Measurements from ENCODE around the gene ACOT8.
"Not testable (repeated sequence)": the region's sequence is repeated elsewhere in the genome, so short reads cannot be mapped to it uniquely, and the experiment has no call there.

ACOT8 gene

DNA sequence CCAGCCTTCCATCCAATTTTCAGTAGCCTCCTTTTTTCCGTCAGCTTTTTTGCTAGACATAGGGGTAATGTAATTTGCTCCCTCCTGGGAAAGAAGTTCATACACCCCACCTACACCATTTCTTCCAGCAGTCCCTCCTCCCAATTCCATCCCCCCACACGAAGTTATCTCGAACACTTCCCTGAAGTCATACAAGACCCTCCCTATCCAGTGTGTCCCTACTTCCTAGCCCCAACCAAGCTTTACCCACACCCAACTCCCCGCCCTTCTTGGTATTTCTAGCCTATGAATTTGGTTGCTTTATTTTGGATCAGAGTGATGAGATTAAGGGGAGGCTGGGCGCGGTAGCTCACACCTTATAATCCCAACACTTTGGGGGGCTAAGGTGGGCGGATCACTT is 43.7 kb downstream of the ACOT8 start:
- in situ Hi-C loops (cut with HindIII; ENCODE audit: low pct_ligation_motif_present, low pct_unique_long_range_greater_than_20kb, low sequenced_read_pairs): no loop called here

DNA sequence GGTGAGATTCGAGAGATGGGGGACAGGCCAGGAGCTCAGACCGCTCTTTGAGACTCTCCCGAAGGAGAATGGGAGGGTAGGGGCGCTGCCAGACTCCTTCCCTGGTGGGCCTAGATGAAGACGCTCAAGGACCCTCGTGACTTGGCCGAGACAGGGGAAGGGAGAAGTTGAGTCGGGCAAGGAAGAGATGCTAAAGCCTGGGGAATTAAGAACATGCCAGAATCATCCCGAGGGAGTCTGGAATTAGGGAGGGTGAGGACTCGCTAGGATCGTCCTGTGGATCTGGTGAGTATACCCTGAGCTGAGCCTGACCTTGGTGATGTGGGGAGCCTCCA is 44.2 kb downstream of the ACOT8 start:
- DNase-seq: no peak
- in situ Hi-C loops (cut with HindIII; ENCODE audit: low pct_ligation_motif_present, low pct_unique_long_range_greater_than_20kb, low sequenced_read_pairs): no loop called here

More for the DNA sequence above, 43.7 kb downstream of the ACOT8 start:
- DNase-seq: no peak

DNA sequence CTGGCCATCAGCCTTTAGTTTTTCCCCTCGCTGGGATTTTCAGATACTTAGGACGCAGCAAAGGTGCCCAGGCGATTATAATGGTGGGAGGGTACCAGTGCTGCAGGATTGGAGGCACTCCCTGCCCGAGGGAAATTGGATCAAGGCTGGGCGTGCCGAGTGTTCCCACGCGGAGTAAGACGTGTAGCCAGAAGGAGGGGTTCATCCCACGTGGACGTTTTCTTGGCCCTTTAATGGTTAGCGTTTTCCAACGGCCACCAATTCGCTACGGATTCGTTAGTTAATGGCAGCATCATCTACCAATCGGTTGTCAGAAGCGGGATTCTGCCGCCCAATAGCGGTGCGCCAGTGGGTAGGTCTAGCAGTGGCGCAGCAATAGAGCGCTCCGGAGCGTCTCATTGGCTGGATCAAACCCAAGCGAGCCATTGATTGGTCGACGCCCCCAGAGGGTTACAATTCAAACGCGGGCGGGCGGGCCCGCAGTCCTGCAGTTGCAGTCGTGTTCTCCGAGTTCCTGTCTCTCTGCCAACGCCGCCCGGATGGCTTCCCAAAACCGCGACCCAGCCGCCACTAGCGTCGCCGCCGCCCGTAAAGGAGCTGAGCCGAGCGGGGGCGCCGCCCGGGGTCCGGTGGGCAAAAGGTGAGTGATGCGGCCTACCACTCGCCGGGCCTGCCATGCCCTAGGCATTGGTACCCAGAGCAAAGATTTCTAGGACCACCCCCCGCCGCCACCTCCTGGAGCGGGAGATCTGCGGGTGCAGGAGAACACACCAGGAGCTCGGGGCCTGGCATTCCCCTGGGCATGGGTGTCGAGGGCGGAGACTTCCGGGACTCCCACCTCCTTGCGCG is 44.8 kb downstream of the ACOT8 start, which contains the start of gene UBE2C:
Gene UBE2C (plus strand): TSS at position 488 of the 849 bp plus-strand sequence. CDS start 52 bp downstream, at position 540.
- in situ Hi-C loops (cut with HindIII; ENCODE audit: low pct_ligation_motif_present, low pct_unique_long_range_greater_than_20kb, low sequenced_read_pairs): no loop called here
- DNase-seq: peak; percentile 99

DNA sequence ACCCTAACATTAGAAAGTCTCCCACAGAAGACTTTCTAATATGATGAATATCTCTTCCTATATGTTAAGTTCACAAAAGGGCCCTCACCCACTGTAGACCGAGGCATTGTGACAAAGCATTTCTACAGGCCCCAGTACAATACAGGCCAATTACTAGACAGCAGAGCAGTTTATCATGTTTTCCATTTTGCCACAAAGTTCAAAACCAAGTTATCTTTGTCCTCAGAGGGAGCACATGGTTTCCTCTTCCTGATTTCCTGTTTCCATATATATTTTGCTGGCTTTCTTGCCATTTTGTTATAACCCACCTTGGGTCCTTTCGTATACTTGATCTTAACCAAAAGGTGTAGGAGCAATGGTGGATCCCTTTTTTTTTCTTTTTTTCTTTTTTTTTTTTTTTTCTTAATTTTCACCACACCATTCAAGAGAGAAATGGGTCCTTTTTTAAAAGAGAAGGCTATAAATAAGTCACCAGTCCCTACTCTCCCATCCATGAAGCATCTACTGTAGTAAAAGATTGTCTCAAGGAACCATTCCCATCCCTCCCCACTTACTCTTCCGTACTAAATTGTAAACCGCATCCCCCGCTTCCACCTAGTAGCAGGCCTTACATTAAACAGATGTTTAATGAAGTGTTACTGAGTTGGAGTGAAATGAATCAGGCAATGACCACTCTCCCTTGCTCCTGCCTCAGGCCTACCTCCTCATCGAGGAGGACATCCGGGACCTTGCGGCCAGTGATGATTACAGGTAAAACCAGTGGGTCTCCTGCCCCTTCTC is 46.8 kb downstream of the ACOT8 start:
- in situ Hi-C loops (cut with HindIII; ENCODE audit: low pct_ligation_motif_present, low pct_unique_long_range_greater_than_20kb, low sequenced_read_pairs): no loop called here
- DNase-seq: no peak

DNA sequence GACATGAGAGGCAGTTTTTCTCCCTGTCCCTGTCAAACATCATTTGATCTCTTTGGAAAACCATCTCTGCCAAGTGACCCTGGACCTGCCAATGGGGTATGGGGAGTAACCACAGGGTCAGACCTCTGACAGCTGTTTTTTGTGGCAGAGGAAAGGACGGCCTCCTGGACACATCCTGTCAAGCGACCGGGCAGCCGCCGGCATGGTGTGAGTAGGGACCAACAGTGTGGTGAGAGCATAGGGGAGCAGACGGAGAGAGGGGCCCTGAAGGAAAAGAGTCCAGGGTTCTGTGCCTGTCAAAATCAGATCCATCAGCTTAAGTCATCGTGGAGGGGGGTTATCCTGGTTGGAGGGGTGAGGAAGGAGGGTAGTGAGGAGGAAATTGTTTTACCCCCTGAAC is 55.3 kb downstream of the ACOT8 start:
- DNase-seq: no peak
- in situ Hi-C loops (cut with HindIII; ENCODE audit: low pct_ligation_motif_present, low pct_unique_long_range_greater_than_20kb, low sequenced_read_pairs): no loop called here

DNA sequence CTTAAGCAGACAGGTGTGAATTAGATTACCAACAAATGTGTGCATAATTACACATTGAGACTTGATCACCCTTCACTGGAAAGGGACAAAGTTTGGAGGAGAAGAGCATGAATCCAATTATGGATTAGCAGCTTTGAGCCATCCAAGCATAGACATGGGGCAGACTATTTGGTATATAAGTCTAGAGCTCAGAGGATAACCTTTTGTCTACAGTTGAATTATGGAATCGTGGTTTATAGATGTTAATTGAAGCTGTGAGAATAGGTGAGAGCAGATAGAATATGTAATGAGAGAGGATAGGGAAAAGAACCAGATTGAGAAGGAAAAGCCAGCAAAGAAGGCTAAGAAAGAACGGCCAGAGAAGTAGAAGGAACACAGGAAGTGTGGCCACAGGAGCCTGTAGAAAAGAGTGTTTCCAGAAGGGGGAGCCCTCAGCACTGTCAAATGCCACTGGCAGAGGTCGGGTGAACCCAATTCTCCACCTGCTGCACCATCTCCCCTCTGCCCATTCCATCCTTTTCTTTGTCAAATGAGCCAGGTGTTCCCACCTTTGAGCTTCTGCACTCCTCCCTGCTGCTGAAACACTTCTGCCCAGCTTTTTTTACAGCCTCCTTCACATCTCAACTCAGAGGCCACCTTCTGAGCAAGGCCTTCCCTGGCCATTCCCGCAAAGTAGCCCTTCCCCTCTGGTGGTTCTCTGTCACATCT is 58.1 kb downstream of the ACOT8 start:
- peak; percentile 54 for DNase-seq
- in situ Hi-C loops (cut with HindIII; ENCODE audit: low pct_ligation_motif_present, low pct_unique_long_range_greater_than_20kb, low sequenced_read_pairs): no loop called here

DNA sequence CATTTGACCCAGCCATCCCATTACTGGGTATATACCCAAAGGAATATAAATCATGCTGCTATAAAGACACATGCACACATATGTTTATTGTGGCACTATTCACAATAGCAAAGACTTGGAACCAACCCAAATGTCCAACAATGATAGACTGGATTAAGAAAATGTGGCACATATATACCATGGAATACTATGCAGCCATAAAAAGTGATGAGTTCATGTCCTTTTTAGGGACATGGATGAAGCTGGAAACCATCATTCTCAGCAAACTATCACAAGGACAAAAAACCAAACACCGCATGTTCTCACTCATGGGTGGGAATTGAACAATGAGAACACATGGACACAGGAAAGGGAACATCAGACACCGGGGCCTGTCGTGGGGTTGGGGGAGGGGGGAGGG is 59.2 kb downstream of the ACOT8 start:
- in situ Hi-C loops (cut with HindIII; ENCODE audit: low pct_ligation_motif_present, low pct_unique_long_range_greater_than_20kb, low sequenced_read_pairs): not testable (repeated sequence)

DNA sequence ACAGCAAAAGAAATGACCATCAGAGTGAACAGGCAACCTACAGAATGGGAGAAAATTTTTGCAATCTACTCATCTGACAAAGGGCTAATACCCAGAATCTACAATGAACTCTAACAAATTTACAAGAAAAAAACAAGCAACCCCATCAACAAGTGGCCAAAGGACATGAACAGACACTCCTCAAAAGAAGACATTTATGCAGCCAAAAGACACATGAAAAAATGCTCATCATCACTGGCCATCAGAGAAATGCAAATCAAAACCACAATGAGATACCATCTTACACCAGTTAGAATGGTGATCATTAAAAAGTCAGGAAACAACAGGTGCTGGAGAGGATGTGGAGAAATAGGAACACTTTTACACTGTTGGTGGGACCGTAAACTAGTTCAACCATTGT is 59.7 kb downstream of the ACOT8 start:
- DNase-seq; in situ Hi-C loops (cut with HindIII; ENCODE audit: low pct_ligation_motif_present, low pct_unique_long_range_greater_than_20kb, low sequenced_read_pairs): not testable (repeated sequence)

More for the DNA sequence above, 59.2 kb downstream of the ACOT8 start:
- not testable (repeated sequence) for DNase-seq

DNA sequence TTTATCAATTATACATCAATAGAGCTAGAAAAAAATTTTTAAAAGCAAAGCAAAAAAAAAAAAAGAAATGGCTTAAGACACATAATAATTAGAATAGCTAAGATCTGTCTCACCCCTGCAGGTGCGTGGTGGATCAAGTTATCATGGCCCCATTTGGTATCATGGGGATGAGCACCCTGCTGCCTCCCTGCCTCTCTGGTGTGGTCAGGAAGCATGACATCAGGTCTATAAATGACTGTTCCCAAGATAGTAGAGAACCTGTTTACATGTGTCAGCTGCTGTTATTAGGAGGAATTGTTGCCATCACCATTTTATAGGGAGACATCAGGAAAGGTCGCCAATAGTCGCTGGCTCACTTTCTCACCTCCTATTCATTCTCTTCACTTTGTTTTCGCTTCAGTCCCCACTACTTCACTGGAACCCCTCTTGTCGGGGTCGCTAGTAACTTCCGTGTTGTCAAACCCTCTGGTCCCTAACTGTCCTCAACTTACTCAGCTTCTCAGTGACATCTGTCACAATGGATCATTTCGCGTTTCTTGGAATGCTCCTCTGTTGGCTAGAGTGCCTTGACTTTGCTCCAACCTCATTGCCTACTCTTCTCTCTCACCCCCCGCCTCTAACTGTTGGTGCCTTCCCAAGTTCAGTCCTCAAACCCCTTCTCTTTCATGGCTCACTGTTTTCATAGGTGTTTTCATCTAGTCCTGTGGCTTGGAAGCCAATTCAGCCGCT is 60.7 kb downstream of the ACOT8 start:
- in situ Hi-C loops (cut with HindIII; ENCODE audit: low pct_ligation_motif_present, low pct_unique_long_range_greater_than_20kb, low sequenced_read_pairs): no loop called here

DNA sequence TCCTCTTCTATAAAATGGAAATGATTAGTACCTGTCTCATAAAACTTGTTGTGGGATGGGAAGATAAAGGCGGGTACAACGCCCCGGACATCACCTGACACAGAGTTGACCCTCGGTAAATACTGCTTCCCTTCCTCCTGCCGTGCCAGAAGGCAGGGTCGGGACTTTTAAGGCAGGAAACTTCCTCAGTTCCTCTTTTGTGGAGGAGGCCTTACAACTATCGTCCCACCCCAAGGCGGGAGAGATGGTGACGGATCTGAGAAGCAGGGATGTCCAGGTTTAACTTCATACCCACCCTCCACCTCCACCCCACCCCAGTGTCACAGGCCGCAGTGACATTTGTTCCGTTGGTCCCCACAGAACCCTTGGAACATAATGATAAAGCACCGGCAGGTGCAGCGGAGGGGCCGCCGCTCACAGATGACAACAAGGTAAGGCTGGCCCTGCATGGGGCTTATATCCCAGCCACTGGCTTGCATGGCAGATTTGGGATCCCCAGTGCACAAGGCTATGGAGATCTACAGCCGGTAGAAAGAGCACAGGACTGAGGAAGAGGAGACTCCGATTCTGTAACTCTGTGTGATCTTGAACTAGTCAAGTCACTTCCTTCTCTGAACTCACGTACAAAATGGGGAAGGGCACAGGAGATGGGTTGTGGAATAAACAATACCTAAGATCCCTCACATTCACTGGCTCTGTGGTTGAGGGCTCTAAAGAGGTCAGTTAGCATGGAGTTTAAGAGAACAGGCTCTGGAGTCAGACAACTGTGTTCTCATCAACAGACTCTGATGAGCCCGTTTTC is 64.7 kb downstream of the ACOT8 start:
- DNase-seq: no peak
- in situ Hi-C loops (cut with HindIII; ENCODE audit: low pct_ligation_motif_present, low pct_unique_long_range_greater_than_20kb, low sequenced_read_pairs): no loop called here

More for the DNA sequence above, 60.7 kb downstream of the ACOT8 start:
- DNase-seq: no peak

All from ACHN (cell line).